ENCODE data around the gene UCN2. TPM values are rescaled to one million over a fixed set of nuclear protein-coding genes. Genes with fewer than 3 reads are reported as not detected.
A peak's percentile ranks its signal among the peaks of the same experiment; 100 is the strongest.

Gene UCN2
- total and polyA plus RNA-seq, 2 of the 8 experiments (the other 6 are each of a cell fraction or from before 2014, with no cell fraction given): 0.14 TPM; not detected in 1

DNA sequence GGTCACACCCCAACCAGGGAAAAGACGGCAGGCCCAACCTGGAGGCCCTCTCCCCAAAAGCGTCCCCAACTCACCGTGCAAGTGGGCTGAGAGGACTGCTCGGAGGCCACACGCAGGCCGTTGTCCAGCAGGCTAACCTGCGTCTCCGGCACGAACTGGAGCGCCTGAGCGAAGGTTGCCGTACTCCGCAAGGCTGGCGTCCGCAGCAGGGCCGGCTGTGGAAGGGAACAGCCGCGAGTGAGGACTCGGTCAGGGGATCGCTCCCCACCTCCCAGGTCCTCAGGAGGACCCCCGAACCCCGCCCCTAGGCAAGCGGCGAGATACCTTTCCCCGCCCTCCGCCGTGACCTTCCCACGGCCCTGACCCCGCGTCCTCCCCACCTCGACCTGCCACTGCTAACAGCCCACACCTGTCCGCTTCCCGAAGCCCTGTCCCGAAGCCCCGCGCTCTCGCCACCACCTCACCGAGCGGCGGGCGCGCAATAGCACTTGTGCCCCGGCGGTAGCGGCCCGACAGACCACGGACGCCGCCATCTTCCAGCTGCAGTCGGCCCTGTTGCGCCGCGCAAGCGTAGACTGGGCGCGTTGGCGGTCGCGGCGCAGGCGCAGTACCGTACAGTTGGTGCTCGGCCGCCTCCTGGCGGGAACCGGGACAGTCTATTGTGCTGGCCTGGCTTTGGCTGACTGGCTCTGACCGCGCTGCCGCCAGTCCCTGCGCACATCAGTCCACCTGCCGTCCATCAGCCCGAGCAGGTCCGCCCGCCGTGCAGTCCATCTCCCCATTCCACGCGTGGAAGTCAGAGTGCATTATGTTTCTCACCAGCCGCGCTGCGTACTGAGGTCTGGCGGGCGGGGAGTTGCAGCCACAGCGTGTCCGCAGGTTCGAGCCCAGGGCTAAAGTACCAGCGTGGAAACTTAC is 45.8 kb upstream of the UCN2 start, which contains the start of gene UQCRC1 (continued):
- no peak for TF ChIP-seq EGR1 (IDR thresholded peaks at IDR 0.05; ENCODE audit: borderline replicate concordance, low read depth, low read length)
- TF ChIP-seq MAFK (IDR thresholded peaks at IDR 0.05; ENCODE audit: low read depth, low read length): no peak
- peak; percentile 94 for TF ChIP-seq PHF8 (conservative IDR thresholded peaks at IDR 0.05; ENCODE audit: low read depth, low read length)
- no peak; the same call in 1 of the 2 replicates for TF ChIP-seq ATF2 (IDR thresholded peaks at IDR 0.05; ENCODE audit: low read length)
- no peak for TF ChIP-seq CREB1 (IDR thresholded peaks at IDR 0.05)
- TF ChIP-seq TBP (IDR thresholded peaks at IDR 0.05; ENCODE audit: low read depth, low read length): peak; percentile 87
- no peak for TF ChIP-seq SRF (IDR thresholded peaks at IDR 0.05; ENCODE audit: low read depth, low read length)
- TF ChIP-seq ZNF274 (IDR thresholded peaks at IDR 0.05; ENCODE audit: borderline replicate concordance, extremely low read depth, low read length): no peak
- TF ChIP-seq NANOG (IDR thresholded peaks at IDR 0.05; ENCODE audit: insufficient read depth, low read depth, low read length, poor library complexity, severe bottlenecking): no peak
- no peak for TF ChIP-seq CBX5 (IDR thresholded peaks at IDR 0.05; ENCODE audit: low read depth, low read length)
- TF ChIP-seq KDM1A (IDR thresholded peaks at IDR 0.05; ENCODE audit: borderline replicate concordance, low read length): peak; percentile 69
- no peak for TF ChIP-seq HDAC6 (IDR thresholded peaks at IDR 0.05; ENCODE audit: low read depth, low read length)
- TF ChIP-seq SP4 (IDR thresholded peaks at IDR 0.05; ENCODE audit: low read length): no peak
- TF ChIP-seq E2F6 (IDR thresholded peaks at IDR 0.05): no peak
- no peak for TF ChIP-seq JUND (IDR thresholded peaks at IDR 0.05; ENCODE audit: low read length)

All from H1 (cell line).